ENCODE data around the gene GATA5. TPM values are rescaled to one million over a fixed set of nuclear protein-coding genes. Genes with fewer than 3 reads are reported as not detected.

The GATA5 gene
- polyA plus RNA-seq, 5 donors: 25.6 to 46.6 (median 34.3) TPM

DNA sequence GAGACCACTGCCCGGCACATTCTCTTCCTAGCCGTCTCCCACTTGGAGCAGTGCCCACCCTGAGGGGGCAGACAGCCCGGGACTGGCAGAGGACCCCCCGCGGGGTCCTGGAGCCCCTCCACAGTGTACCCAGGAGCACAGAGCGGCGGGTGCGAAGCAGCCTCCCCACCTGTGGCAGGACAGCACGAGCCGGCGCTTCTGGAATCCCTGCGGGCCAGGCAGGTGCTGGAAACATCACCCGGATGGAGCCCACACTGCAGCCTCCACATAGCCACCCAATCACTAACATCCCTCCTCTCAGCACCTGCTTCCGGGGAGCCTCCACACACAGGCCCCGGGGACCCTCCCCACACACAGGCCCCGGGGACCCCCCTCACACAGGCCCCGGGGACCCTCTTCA lies 18.7 kb downstream of the GATA5 start:
- no peak for DNase-seq

DNA sequence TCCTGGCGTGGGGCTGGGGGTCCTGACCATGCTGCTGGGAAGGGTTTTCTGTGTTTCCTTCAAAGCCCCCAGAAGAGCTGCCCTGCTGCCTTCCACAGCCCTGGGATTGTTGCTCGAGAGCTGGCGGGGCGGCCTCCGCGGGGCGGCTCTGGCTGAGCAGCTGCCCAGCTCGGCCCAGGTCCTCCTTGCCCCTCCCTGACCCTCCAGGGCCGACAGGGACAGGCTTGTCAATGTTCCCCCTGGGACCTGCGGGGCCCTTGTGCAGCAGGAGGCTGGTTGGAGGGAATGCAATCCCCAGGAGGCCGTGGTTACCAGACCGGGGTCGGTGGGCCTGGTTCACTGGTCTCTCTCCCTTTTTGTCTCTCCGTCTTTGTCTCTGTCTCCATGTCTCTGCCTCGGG lies 19.9 kb downstream of the GATA5 start:
- DNase-seq: no peak

GRCh38 chr20:62454904-62455636 lies 20.7 kb downstream of the GATA5 start:
- no peak for DNase-seq

GRCh38 chr20:62453186-62453808 lies 22.5 kb downstream of the GATA5 start:
- no peak for DNase-seq

DNA sequence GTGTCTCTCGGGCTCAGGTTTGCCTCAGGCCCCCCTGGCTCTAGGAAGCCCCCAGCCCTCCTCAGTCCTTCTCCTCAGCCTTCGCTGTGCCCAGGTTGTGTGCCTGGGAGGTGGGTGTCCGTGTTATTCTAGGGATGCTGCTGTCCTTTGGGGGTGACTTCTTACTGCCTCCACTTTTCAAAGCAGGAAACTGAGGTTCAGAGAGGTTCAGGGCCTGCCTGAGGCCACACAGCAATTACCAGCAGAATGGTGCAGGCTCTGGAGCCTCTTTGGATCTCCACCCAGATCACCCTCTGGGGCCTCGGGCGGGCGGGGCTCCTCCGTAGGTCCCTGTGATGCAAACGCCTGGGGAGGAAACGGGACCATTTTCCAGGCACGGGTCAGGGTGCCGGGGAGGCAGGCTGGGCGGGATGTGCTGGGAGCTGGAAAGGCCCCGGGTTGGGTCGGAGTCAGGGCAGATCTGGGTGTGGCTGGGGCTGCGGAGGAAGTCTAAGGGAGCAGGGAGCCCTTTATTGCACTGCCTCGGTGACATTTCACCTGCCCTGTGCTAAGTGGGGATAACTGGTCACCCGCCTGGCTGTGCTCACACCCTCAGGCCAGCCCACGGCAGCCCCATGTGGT lies 23.2 kb downstream of the GATA5 start:
- no peak for DNase-seq

DNA sequence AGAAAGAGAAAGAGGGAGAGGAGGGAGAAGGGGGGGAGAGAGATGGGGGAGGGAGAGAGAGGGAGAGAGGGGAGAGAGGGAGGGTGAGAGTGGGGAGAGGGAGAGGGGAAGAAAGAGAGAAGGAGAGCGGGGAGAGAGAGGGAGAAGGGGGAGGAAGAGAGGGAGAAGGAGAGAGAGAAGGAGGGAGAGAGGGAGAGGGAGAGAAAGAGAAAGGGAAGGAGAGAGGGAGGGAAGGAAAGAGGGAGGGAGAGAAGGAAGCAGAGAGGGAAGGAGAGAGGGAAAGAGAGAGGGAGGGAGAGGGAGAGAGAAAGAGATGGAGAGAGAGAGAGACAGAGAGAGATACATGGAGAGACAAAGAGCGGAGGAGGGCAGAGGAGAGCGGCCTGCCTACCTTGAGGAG lies 23.8 kb downstream of the GATA5 start:
- no peak for DNase-seq

DNA sequence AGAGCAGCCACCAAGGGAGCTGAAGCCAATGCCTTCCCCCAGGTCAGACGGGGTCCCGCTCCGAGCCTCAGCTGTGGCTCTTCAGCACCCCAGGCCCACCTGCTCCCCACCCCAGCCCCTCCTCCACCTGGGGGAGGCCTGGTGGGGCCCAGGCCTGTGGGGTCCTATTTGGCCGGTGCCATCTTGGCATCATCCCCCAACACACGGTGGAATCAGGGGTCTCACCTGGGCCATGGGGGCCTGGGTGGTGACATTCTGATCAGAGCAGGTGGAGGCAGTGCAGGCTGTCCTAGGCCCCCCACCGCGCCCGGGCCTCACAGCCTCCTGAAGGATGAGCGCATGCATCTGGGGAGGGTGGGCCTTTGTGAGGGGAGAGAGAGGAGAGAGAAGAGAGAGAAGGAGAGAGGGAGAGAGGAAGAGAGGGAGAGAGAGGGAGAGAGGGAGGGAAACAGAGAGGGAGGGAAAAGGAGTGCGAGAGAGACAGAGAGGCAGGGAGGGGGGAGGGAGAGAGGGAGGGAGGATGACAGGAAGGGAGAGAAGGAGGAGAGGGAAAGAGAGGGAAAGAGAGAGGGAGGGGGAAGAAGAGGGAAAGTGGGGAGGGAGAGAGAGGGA lies 24.5 kb downstream of the GATA5 start:
- DNase-seq: no peak

DNA sequence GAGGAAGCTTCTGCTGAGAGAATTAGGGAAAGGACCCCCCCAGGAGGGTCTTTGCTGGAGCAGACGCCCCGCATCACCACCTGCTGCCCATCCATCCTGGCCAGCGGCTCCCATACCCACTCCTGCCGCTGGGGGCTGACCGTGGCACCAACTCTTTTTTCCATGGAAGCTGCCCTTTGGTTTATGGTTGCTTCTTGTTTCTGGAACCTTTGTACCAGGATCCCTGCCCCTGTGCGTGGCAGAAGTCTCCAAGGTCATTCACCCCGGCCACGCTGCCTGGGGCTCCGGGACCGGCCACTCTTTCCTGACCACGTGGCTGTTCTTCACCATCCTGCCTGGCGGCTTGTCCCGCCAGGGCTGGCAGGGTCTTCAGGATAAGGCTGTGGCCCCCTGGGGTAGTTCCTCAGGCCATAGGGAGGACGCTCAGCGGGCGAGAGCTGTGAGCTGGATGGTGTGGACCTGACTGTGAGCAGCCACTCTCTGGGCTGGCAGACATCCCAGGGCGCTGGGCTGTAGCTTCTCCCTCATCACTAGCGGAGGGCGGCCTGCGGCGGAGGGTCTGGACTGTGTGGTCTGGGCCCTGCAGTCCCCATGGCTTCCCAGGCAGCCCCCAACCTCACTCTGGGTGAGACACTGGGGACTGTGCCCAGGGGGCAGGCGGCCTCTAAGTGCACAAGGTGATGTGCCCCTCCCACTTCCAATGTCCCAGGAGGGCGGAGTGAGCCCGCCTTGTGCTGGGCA lies 25.7 kb downstream of the GATA5 start:
- peak in 1 of 2 donors; percentile 61 for DNase-seq

GRCh38 chr20:62448788-62449187 lies 27.0 kb downstream of the GATA5 start:
- DNase-seq: no peak

GRCh38 chr20:62448038-62448437 lies 27.8 kb downstream of the GATA5 start:
- no peak for DNase-seq

DNA sequence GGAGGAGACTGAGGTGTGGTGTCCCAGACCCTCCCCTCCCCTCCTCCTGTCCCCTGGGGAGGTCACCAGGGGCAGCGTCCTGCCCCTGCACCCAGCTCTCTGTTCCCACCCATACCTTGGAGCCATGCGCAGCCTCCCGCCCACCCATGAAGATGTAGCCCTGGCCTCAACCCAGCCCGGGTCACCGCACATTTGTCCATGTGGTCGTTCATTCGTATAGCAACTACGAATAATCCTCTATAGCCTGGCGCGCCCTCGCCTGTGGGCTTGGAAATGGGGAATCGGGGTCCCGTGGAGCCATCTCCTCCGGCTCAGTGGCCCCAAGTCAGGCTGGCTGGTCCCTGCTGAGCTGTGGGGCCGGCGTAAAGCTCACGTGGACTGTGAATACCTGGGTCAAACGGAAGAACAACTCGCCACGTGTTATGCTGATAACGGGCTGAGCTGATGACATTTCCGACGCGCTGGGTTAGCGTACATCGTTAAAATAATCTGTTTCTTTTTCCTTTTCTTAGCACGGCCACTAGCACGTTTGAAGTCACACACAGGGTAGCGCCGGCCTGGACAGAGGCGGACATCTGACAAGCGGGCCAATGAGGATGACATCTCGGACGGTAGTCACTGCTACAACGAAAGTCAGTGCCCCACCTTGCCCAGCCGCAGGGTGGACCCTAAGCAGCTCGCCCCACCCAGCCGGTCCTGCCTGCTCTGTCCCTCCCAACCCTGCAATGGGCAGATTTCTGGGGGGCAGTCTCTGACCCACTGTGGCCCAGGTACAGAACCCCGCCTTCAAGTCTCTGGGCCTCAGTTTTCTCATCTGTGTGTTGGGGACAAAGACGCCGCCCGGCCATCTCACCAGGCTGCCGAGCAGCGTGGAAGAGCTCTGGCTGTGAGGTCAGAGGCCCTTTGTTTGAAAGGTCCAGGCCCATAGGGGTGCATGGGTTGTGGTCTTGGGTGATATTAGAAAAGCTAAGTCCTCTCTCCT lies 28.6 kb downstream of the GATA5 start:
- no peak for DNase-seq

- DNase-seq: no peak
Measured at GRCh38 chr20:62446481-62446880, 29.3 kb downstream of the GATA5 start.

DNA sequence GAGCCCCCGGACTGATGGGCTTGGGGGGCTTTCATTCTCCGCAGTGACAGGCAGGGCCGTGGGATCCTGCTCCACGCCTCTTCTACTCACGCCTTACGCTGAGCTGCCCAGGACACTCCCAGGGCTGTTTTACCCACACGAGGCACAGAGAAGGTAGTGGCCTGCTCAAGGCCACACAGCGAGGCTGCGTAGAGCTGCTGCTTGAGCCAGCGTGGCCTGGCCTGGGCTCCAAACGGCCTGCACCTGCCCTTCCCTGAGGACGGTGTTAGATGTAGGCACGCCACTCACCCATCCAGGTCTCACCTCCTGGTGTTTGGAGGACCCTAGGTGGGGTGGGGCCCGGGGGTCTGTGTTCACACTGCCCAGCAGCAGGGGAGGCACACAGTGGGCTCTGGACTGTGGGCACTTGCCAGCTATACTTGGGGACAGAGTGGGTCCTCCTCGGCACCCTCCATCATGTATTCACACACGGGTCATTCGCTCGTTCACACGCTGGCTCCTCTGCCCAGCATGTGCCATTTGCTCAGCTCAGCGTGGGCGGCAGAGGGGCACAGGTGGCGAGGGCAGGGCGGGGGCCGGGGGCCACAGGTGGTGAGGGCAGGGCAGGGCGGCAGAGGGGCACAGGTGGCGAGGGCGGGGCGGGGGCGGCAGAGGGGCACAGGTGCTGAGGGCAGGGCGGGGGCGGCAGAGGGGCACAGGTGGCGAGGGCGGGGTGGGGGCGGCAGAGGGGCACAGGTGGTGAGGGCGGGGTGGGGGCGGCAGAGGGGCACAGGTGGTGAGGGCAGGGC lies 30.0 kb downstream of the GATA5 start:
- DNase-seq: no peak

- DNase-seq: no peak
Measured at GRCh38 chr20:62444286-62444685, 31.5 kb downstream of the GATA5 start.

- no peak for DNase-seq
Measured at GRCh38 chr20:62441987-62442539, 33.7 kb downstream of the GATA5 start.

GRCh38 chr20:62439218-62439617 lies 36.6 kb downstream of the GATA5 start:
- no peak for DNase-seq

- DNase-seq: no peak
Measured at GRCh38 chr20:62437927-62438326, 37.9 kb downstream of the GATA5 start.

GRCh38 chr20:62437496-62437895 lies 38.3 kb downstream of the GATA5 start:
- DNase-seq: peak in 1 of 2 donors; percentile 61

- no peak for DNase-seq
Measured at GRCh38 chr20:62436692-62437091, 39.1 kb downstream of the GATA5 start.

Measured in right lung (tissue), 5 donors.